GM19438 (cell line): ENCODE measurements around the gene ZNF727.
"Not testable (repeated sequence)": the region's sequence is repeated elsewhere in the genome, so short reads cannot be mapped to it uniquely, and the experiment has no call there.

Source experiments
- ATAC-seq: cut with Tn5 transposase; IDR thresholded peaks from one replicate; pipeline ENCODE4 v1.9.1; 2021; ENCODE audit warnings: low read depth; ENCODE audit not compliant: unreplicated experiment

Gene ZNF727

DNA sequence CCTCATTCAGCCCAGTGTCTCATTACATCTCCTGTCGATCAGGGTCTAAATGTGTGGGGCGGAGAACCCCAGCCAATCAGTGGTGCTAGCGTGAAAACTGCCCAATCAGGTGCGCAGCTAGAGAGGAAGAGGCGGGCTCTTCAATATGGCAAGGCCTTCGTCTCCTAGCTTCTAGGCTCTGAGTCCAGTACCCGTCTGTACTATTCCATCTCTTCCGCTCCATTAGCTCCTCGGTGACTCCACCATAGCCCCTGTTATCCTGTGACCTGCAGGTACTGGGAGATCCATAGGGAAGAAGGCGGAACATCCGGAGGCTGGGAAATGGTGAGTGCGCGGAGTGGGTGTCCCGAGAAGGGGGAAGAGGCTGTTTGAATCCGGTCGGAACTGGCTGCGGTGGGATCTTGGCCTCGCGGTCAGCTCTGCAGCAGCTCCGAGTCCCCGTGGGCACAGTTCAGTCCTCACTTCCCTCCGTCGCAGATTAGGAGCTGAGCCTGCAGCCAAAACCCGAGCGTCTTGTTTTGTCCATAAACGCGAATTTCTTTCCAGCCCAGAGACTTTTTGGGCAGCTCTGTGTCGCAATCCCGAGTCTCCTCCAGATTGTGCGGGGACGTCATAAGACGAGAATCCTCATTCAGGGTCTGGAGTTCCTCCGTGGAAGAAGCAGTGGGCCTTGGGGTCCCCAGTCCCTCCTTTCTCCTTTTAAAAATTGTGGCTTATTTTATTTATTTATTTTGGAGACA, at the start of gene ZNF727:
Gene ZNF727 (plus strand): TSS at position 134 of the 740 bp plus-strand sequence. CDS start 188 bp downstream, at position 322.
- no peak for ATAC-seq

DNA sequence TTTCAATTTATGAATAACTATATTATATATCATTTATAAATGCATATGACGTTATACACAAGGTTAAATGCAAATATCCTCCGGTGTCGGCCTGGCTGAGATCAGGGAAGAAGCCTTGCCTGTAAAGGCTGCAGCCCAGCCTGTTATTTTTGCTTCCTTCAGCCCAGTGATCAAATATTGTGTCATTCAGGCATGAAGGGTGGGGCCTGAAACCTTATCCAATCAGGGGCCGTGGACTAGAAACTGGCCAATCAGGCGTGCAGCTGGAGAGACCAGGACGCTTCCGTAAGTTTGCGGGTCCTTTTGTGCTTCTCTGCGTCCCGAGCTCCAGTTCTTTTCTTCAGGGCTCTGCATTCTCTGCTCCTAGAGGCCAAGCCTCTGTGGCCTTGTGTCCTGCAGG, 46.7 kb upstream of the ZNF727 start, which contains the start of gene ZNF722:
Gene ZNF722 (plus strand): TSS at position 301 of the 400 bp plus-strand sequence. CDS start 113 bp downstream, outside the sequence.
- ATAC-seq = no peak

- not testable (repeated sequence) for ATAC-seq
Measured at GRCh38 chr7:64015496-64015895, 29.7 kb upstream of the ZNF727 start.

DNA sequence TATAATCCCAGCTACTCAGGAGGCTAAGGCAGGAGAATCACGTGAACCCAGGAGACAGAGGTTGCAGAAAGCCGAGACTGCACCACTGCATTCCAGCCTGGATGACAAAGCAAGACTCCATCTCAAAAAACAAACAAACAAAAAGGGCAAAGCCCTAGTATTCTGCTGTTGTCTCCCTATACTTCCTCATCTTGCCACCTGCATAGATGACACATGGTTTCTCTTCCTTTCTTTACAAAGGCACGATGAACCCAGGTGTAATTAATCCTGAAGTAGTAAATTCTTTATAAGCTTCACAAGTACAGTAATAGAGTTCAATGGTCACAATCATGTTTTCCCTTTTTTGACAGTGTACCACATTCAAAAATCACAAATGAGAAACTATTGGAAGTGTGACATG, 9.8 kb upstream of the ZNF727 start:
- ATAC-seq = no peak

GRCh38 chr7:64037095-64037494, 8.1 kb upstream of the ZNF727 start:
- no peak for ATAC-seq

DNA sequence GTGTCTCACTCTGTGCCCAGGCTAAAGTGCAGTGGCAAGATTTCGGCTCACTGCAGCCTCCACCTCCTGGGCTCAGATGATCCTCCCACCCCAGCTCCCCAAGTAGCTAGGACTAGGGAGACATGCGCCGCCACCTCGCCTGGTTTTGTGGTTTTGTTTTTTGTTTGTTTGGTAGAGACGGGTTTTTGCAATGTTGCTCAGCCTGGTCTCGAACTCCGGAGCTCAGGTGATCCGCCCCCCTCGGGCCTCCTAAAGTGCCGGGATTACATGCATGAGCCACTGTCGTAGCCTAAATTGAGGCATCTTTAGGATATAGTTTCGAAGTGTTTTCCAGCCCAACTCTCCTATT, 781 bp downstream of the ZNF727 start:
- no peak for ATAC-seq

GRCh38 chr7:64077837-64078698, 32.8 kb downstream of the ZNF727 start:
- not testable (repeated sequence) for ATAC-seq

GRCh38 chr7:64078699-64078994, 33.4 kb downstream of the ZNF727 start:
- ATAC-seq = no peak

DNA sequence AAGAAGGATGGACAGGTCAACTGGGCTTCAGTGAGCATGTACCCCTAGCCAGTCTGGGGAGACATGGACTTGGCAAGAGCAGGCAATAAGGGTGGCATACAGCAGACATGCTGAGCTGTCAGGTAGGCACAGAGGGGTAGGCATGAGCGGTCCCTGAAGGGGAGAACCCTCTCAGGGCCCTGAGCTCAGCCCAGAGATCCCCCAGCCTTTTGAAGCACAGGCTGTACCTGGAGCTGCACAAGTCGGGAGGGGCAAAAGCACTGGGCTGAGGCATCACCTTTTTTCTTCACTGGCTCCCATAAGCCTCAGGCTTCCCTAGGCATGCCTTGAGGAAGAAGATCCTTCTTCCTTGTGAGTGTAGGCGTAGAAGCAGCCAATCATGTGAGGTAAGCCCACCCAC, 42.3 kb downstream of the ZNF727 start:
- ATAC-seq = no peak

DNA sequence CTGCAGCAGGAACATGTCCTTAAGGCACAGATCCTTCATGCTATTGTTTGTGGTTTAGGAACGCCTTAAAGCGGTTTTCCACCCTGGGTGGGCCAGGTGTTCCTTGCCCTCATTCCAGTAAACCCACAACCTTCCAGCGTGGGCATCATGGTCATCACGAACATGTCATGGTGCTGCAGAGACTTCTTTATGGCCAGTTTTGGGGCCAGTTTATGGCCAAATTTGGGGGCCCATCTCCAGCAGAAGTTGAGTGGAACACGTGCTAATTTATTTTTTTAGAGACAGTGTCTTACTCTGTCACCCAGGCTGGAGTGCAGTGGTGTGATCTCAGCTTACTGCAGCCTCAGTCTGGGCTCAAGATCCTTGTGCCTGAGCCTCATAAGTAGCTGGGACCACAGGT, 43.6 kb downstream of the ZNF727 start:
- not testable (repeated sequence) for ATAC-seq
